ENCODE results near the gene IKBKE. TPM values are rescaled to one million over a fixed set of nuclear protein-coding genes. Genes with fewer than 3 reads are reported as not detected.

The IKBKE gene
- total and polyA plus RNA-seq, 10 of the 15 experiments (the other 5 are each of a cell fraction or from before 2014, with no cell fraction given): 12.8 to 35.1 (median 23.1) TPM

GRCh38 chr1:206449565-206449964 lies 20.7 kb upstream of the IKBKE start:
- in situ Hi-C loops (cut with MboI): no loop called here
- RAD21 ChIA-PET (ENCODE audit: unreplicated experiment): no interaction called here

DNA sequence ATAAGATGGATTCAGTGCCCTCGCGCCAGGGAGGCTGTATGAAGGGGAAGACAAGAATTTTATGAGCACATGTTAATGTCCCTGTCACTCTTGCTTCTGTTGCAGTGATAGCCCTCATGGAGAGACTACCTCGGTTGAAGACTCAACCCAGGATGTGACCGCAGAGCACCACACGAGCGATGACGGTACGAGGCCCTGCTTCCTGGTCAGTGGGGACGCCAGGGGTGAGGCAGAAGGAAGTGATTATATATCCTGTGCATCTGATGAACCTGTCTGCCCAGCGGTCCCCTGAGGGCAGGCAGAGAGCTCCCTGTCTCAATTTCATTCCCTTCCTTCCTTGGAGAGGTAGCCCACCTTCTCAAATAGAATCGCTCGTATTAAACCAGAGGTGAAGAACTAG lies 20.0 kb upstream of the IKBKE start:
- no peak overlapping the region for H3K9ac ChIP-seq (ENCODE audit: control insufficient read depth, insufficient read depth, low read length)
- H4K20me1 ChIP-seq (ENCODE audit: control insufficient read depth, insufficient read depth): no peaks in the 10 kb centered on the region
- H3K4me3 ChIP-seq: no peak overlapping the region
- H3K36me3 ChIP-seq (ENCODE audit: control insufficient read depth in 2 of 2, insufficient read depth in 2 of 2, low read length in 1 of 2): peaks cover 0 to 2% of the 10 kb centered on the region in 2 experiments; a peak in 1 of 4 replicates
- CTCF ChIA-PET: interaction anchor here (1.2 kb wide), 1 partner anchor 29 kb away, joined by 3 read pairs; no protein-coding TSS in a partner anchor
- no peak overlapping the region for H3K27ac ChIP-seq (ENCODE audit: control insufficient read depth, insufficient read depth)
- H3K4me2 ChIP-seq (ENCODE audit: control insufficient read depth, insufficient read depth): no peak overlapping the region
- TF ChIP-seq HDGF (IDR thresholded peaks at IDR 0.05) (no peak), EED (IDR thresholded peaks at IDR 0.05; ENCODE audit: low read depth) (no peak), RAD21 (IDR thresholded peaks at IDR 0.05; ENCODE audit: insufficient read depth, low read depth, low read length) (no peak), YY1 (IDR thresholded peaks at IDR 0.05; ENCODE audit: low read depth, low read length) (no peak), SRF (IDR thresholded peaks at IDR 0.05; ENCODE audit: low read depth in 2 of 2, low read length in 2 of 2) (no peak), ESRRA (IDR thresholded peaks at IDR 0.05; ENCODE audit: low read length) (no peak), POLR2A (IDR thresholded peaks at IDR 0.05; ENCODE audit: low read depth, low read length) (no peak), MYC (IDR thresholded peaks at IDR 0.05; ENCODE audit: insufficient read depth, insufficient read length, insufficient replicate concordance, low read length, severe bottlenecking) (no peak), ZNF622 (IDR thresholded peaks at IDR 0.05) (no peak), RCOR1 (conservative IDR thresholded peaks at IDR 0.05; ENCODE audit: low read depth, low read length) (no peak), ZSCAN29 (IDR thresholded peaks at IDR 0.05) (no peak), MXI1 (IDR thresholded peaks at IDR 0.05; ENCODE audit: low read depth, low read length) (no peak)
- TF ChIP-seq, protein P1, sequence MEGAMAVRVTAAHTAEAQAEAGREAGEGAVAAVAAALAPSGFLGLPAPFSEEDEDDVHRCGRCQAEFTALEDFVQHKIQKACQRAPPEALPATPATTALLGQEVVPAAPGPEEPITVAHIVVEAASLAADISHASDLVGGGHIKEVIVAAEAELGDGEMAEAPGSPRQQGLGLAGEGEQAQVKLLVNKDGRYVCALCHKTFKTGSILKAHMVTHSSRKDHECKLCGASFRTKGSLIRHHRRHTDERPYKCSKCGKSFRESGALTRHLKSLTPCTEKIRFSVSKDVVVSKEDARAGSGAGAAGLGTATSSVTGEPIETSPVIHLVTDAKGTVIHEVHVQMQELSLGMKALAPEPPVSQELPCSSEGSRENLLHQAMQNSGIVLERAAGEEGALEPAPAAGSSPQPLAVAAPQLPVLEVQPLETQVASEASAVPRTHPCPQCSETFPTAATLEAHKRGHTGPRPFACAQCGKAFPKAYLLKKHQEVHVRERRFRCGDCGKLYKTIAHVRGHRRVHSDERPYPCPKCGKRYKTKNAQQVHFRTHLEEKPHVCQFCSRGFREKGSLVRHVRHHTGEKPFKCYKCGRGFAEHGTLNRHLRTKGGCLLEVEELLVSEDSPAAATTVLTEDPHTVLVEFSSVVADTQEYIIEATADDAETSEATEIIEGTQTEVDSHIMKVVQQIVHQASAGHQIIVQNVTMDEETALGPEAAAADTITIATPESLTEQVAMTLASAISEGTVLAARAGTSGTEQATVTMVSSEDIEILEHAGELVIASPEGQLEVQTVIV (IDR thresholded peaks at IDR 0.05; ENCODE audit: borderline replicate concordance, partially characterized antibody): no peak
- 84% methylated on average over 12 of the region's 12 CpGs for WGBS (ENCODE audit: insufficient coverage, insufficient replicate concordance, low lambda C conversion rate, missing lambda C conversion rate)
- H3K9me3 ChIP-seq (replicated peaks; ENCODE audit: control insufficient read depth, insufficient read depth, low read length): no peaks in the 10 kb centered on the region
- no peak for FAIRE-seq
- no peak overlapping the region for H2AFZ ChIP-seq (ENCODE audit: control insufficient read depth, low read depth, low read length)
- no peak for DNase-seq (ENCODE audit: low read depth, low spot score)
- H3K4me1 ChIP-seq (ENCODE audit: control insufficient read depth, insufficient read depth, low read length): no peaks in the 10 kb centered on the region
- POLR2A ChIA-PET: no interaction called here
- intact Hi-C loops (cut with micrococcal nuclease; ENCODE audit: unreplicated experiment) (no loop called here), in situ Hi-C loops (cut with MboI) (no loop called here)
- no peaks in the 10 kb centered on the region for H3K79me2 ChIP-seq (ENCODE audit: control insufficient read depth, insufficient read depth, low read length)
- RAD21 ChIA-PET (ENCODE audit: unreplicated experiment): no interaction called here
- SMC1A ChIA-PET (ENCODE audit: uncharacterized antibody, unreplicated experiment): interaction anchor here (0.9 to 1.3 kb wide), 2 partner anchors 9 to 12 kb away, joined by 3 read pairs; no protein-coding TSS in a partner anchor
- no TSS peak for BruUV-seq (replicated peaks)
- no peak for ATAC-seq
- no peaks in the 10 kb centered on the region for H3K27me3 ChIP-seq (replicated peaks in 1 of 2; ENCODE audit: control insufficient read depth in 2 of 2, insufficient read depth in 2 of 2, low read length in 1 of 2)

More at GRCh38 chr1:206449565-206449964, 20.7 kb upstream of the IKBKE start:
- Histone ChIP-seq H3K36me3 (ENCODE audit: control insufficient read depth in 2 of 2, insufficient read depth in 2 of 2, low read length in 1 of 2) (peaks cover 0 to 2% of the 10 kb centered on the region in 2 experiments; a peak in 1 of 4 replicates), H3K4me1 (ENCODE audit: control insufficient read depth, insufficient read depth, low read length) (no peaks in the 10 kb centered on the region), H3K27me3 (replicated peaks in 1 of 2; ENCODE audit: control insufficient read depth in 2 of 2, insufficient read depth in 2 of 2, low read length in 1 of 2) (no peaks in the 10 kb centered on the region), H3K4me3 (no peak overlapping the region), H3K9ac (ENCODE audit: control insufficient read depth, insufficient read depth, low read length) (no peak overlapping the region), H3K27ac (ENCODE audit: control insufficient read depth, insufficient read depth) (no peak overlapping the region), H4K20me1 (ENCODE audit: control insufficient read depth, insufficient read depth) (no peaks in the 10 kb centered on the region), H3K9me3 (replicated peaks; ENCODE audit: control insufficient read depth, insufficient read depth, low read length) (no peaks in the 10 kb centered on the region), H3K79me2 (ENCODE audit: control insufficient read depth, insufficient read depth, low read length) (no peaks in the 10 kb centered on the region), H2AFZ (ENCODE audit: control insufficient read depth, low read depth, low read length) (no peak overlapping the region), H3K4me2 (ENCODE audit: control insufficient read depth, insufficient read depth) (no peak overlapping the region)
- DNase-seq (ENCODE audit: low read depth, low spot score) (no peak), ATAC-seq (no peak), FAIRE-seq (no peak)
- CTCF ChIA-PET: no interaction called here
- WGBS (ENCODE audit: insufficient coverage, insufficient replicate concordance, low lambda C conversion rate, missing lambda C conversion rate): 31% methylated on average over 1 of the region's 1 CpG
- BruUV-seq (replicated peaks): no TSS peak
- TF ChIP-seq SPI1 (IDR thresholded peaks at IDR 0.05; ENCODE audit: borderline replicate concordance, insufficient read depth, low read depth, low read length) (no peak), RBBP5 (conservative IDR thresholded peaks at IDR 0.05) (no peak)
- intact Hi-C loops (cut with micrococcal nuclease; ENCODE audit: unreplicated experiment): no loop called here
- POLR2A ChIA-PET: no interaction called here
- SMC1A ChIA-PET (ENCODE audit: uncharacterized antibody, unreplicated experiment): interaction anchor here (0.9 kb wide), 1 partner anchor 8 kb away, joined by 3 read pairs; no protein-coding TSS in a partner anchor

Measured in GM12878 (cell line).